Measurements from ENCODE around the gene FNIP1.

- TF ChIP-seq CTCF (IDR thresholded peaks at IDR 0.05; ENCODE audit: borderline replicate concordance, extremely low read depth, low read length, poor library complexity, severe bottlenecking) (no peak), EZH2 (IDR thresholded peaks at IDR 0.05; ENCODE audit: borderline replicate concordance, low read depth, low read length, severe bottlenecking) (no peak)
Measured at GRCh38 chr5:131786036-131786435, 10.8 kb downstream of the FNIP1 start.

All from DND-41 (cell line).